Esophagus squamous epithelium (tissue), 5 donors: Measurements from ENCODE around the gene FOXP4. TPM values are rescaled to one million over a fixed set of nuclear protein-coding genes. Genes with fewer than 3 reads are reported as not detected.

ENCODE experiments used
- DNase-seq: peaks from one replicate; lab custom pipeline; 2025; lab: John Stamatoyannopoulos, UW
- H3K27ac ChIP-seq, 4 donors: fragments of 200-600 bp; sonication (generic); one replicate each; pipeline ENCODE4 v1.5.1; 2016 to 2019; ENCODE audit warnings: mild to moderate bottlenecking in 1 of 4
- H3K27me3 ChIP-seq, 4 donors: fragments of 200-600 bp; sonication (generic); 1 replicate in 3 of 4; 2 replicates in 1 of 4; pipeline versions ENCODE4 v1.5.1 to v1.6.0; 2017 to 2021; ENCODE audit warnings: antibody characterized with exemption in 1 of 4
- H3K36me3 ChIP-seq, 3 donors: fragments of 200-600 bp; sonication (generic); one replicate each; pipeline ENCODE4 v1.5.1; 2016 to 2019
- H3K4me1 ChIP-seq, 3 donors: fragments of 200-600 bp; sonication (generic); one replicate each; pipeline ENCODE4 v1.5.1; 2017 to 2019
- H3K4me3 ChIP-seq, 4 donors: fragments of 200-600 bp; sonication (generic); 1 replicate in 3 of 4; 2 replicates in 1 of 4; pipeline ENCODE4 v1.5.1; 2016 to 2019; ENCODE audit warnings: mild to moderate bottlenecking in 2 of 4, moderate library complexity in 1 of 4
- H3K9me3 ChIP-seq, 3 donors: fragments of 200-600 bp; sonication (generic); one replicate each; pipeline ENCODE4 v1.5.1; 2016 to 2019
- POLR2A ChIP-seq, 4 donors: fragments of 450-650 bp; IDR thresholded peaks; one replicate each; pipeline ENCODE4 v1.6.1; 2017; ENCODE audit warnings: antibody characterized with exemption in 4 of 4, mild to moderate bottlenecking in 4 of 4, moderate library complexity in 3 of 4
- WGBS, 2 donors: methylation state at CpG; one replicate each; pipeline ENCODE4 v1.1.5; 2018; 5-methylcytosine and 5-hydroxymethylcytosine counted together
- intact Hi-C: fragments of 100-400 bp; cut with DNase I; formaldehyde crosslinking; loops from one replicate; pipeline ENCODE4 v1.15.0; 2022
- total RNA-seq, 4 donors: library from RNA; depleted of rRNA; stranded (reverse); fragments of >200 nt; gene quantifications; one replicate each; pipeline ENCODE4 v1.1.0, GENCODE V29; 2016
- TF ChIP-seq, protein P1 (sequence below), 6 experiments: fragments of 450-650 bp in 4 of 6; fragments of 200-600 bp in 2 of 6; sonication (generic) in 2 of 6; IDR thresholded peaks; one replicate each; pipeline ENCODE4 v1.5.1; 2016 to 2019; ENCODE audit warnings: antibody characterized with exemption in 6 of 6, mild to moderate bottlenecking in 4 of 6, moderate library complexity in 4 of 6
- donor health status: DM: yes; HTN: yes; CAD: no.

FOXP4 gene
- total RNA-seq, 4 donors from 2014 or later = 2.2 to 10.3 (median 6.8) TPM

GRCh38 chr6:41647061-41647511 is 100.9 kb downstream of the FOXP4 start:
- TF ChIP-seq, protein P1, sequence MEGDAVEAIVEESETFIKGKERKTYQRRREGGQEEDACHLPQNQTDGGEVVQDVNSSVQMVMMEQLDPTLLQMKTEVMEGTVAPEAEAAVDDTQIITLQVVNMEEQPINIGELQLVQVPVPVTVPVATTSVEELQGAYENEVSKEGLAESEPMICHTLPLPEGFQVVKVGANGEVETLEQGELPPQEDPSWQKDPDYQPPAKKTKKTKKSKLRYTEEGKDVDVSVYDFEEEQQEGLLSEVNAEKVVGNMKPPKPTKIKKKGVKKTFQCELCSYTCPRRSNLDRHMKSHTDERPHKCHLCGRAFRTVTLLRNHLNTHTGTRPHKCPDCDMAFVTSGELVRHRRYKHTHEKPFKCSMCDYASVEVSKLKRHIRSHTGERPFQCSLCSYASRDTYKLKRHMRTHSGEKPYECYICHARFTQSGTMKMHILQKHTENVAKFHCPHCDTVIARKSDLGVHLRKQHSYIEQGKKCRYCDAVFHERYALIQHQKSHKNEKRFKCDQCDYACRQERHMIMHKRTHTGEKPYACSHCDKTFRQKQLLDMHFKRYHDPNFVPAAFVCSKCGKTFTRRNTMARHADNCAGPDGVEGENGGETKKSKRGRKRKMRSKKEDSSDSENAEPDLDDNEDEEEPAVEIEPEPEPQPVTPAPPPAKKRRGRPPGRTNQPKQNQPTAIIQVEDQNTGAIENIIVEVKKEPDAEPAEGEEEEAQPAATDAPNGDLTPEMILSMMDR (IDR thresholded peaks at IDR 0.05) = no peak
- TF ChIP-seq POLR2A (IDR thresholded peaks at IDR 0.05) = no peak
- DNase-seq = no peak
- intact Hi-C loops = no loop called here
- Histone ChIP-seq H3K9me3 (no peaks in the 10 kb centered on the region), H3K36me3 (peaks cover 0 to 62% (median 0%) of the 10 kb centered on the region in 3 donors), H3K27ac (no peak overlapping the region), H3K4me1 (peaks cover 0 to 24% (median 4%) of the 10 kb centered on the region in 3 donors), H3K4me3 (no peak overlapping the region), H3K27me3 (peaks cover 0 to 4% (median 0%) of the 10 kb centered on the region in 4 donors)
- WGBS, 2 donors = 70 to 73% methylated on average over 2 to 3 of the region's 9 CpGs

DNA sequence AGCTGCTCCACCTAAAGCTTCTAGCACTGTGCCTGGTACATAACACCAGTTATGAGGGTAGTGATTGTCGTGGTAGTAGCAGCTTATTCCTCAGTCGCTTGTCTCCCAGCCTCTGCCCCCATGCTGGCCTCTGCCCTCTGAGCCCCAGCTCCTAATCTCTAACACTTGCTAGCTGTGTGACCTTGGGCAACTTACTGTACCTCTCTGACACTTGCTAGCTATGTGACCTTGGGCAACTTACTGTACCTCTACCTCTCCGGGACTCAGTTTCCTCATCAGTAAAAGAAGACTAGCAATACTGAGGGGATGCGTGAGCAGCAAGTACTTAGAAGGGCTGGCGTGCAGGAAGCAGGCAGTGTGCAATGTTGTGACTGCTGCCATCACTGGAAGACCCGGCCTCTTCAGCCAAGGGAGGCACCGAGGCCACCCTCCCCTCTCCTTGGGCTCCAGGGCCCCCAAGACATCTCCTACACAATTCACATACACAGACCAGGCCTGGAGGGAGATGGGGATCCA is 101.9 kb downstream of the FOXP4 start:
- peaks cover 0 to 72% (median 0%) of the 10 kb centered on the region in 3 donors for H3K36me3 ChIP-seq
- no peak overlapping the region for H3K4me3 ChIP-seq
- no peak for TF ChIP-seq POLR2A (IDR thresholded peaks at IDR 0.05)
- TF ChIP-seq, protein P1 (IDR thresholded peaks at IDR 0.05) = no peak
- peaks cover 0 to 4% (median 0%) of the 10 kb centered on the region in 4 donors for H3K27me3 ChIP-seq
- H3K4me1 ChIP-seq = peaks cover 0 to 14% (median 4%) of the 10 kb centered on the region in 3 donors
- intact Hi-C loops = no loop called here
- H3K9me3 ChIP-seq = no peaks in the 10 kb centered on the region
- DNase-seq = no peak
- no peak overlapping the region for H3K27ac ChIP-seq
- 82 to 83% methylated on average over 5 to 6 of the region's 7 CpGs for WGBS, 2 donors

DNA sequence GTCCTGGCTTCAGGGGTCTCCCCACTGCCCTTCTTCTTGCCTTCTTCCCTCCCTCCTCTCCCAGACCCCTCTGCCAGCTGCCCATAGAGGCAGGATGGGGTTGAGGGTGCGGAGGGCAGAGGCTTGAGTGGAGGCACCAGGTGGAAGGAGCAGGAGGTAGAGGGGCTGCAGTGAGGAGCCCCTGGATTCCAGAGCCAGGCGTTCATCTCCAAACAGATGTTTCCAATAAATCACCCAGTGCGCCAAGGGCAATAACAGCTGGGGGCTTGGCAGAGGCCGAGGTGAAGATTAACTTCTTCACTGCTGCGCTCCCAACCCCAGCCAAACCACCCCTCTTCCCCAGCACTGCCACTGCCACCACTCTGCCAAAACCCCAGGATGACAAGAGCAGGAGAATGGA is 102.7 kb downstream of the FOXP4 start:
- H3K9me3 ChIP-seq = no peaks in the 10 kb centered on the region
- intact Hi-C loops = no loop called here
- no peak overlapping the region for H3K4me3 ChIP-seq
- DNase-seq = no peak
- peaks cover 0 to 80% (median 0%) of the 10 kb centered on the region in 3 donors for H3K36me3 ChIP-seq
- peaks cover 0 to 8% (median 4%) of the 10 kb centered on the region in 3 donors for H3K4me1 ChIP-seq
- H3K27ac ChIP-seq = no peak overlapping the region
- TF ChIP-seq, protein P1 (IDR thresholded peaks at IDR 0.05) = no peak
- TF ChIP-seq POLR2A (IDR thresholded peaks at IDR 0.05) = no peak
- WGBS, 2 donors = 67 to 83% methylated on average over 3 to 5 of the region's 5 CpGs
- peaks cover 0 to 4% (median 0%) of the 10 kb centered on the region in 4 donors for H3K27me3 ChIP-seq

- H3K27ac ChIP-seq = no peak overlapping the region
These were observed 103.4 kb downstream of the FOXP4 start for GRCh38 chr6:41649596-41649995.

DNA sequence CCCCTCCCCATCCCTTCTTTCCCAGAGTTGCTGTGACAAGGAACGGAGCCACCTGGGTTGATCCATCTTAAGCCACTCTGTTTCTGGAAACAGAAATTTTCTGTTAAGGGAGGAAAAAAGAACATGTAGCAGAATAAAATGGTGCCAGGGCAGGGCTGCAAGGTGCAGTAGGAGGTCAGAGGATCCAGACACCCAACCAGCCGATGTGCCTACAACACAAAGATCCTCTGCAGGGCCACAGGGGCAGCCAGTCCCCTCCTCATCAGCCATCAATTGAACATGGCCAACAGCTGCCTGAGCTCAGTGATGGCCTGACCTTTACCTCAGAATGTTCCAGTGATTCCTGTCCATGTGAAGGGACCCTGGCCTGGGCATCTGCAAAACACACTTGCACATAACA is 103.9 kb downstream of the FOXP4 start:
- H3K4me1 ChIP-seq = no peaks in the 10 kb centered on the region
- H3K9me3 ChIP-seq = no peaks in the 10 kb centered on the region
- no peak for DNase-seq
- WGBS, 2 donors = 100% methylated on average over 1 of the region's 2 CpGs; no CpG with 5 or more reads in 1 of the 2 donors
- peaks cover 0 to 83% (median 0%) of the 10 kb centered on the region in 3 donors for H3K36me3 ChIP-seq
- peaks cover 0 to 13% (median 0%) of the 10 kb centered on the region in 4 donors for H3K27me3 ChIP-seq
- H3K4me3 ChIP-seq = no peak overlapping the region
- intact Hi-C loops = no loop called here
- no peak for TF ChIP-seq POLR2A (IDR thresholded peaks at IDR 0.05)
- TF ChIP-seq, protein P1 (IDR thresholded peaks at IDR 0.05) = no peak
- H3K27ac ChIP-seq = no peak overlapping the region

More at GRCh38 chr6:41649596-41649995, 103.4 kb downstream of the FOXP4 start:
- peaks cover 0 to 83% (median 0%) of the 10 kb centered on the region in 3 donors for H3K36me3 ChIP-seq
- peaks cover 0 to 8% (median 0%) of the 10 kb centered on the region in 4 donors for H3K27me3 ChIP-seq
- 100% methylated on average over 2 of the region's 10 CpGs; no CpG with 5 or more reads in 1 of the 2 donors for WGBS, 2 donors
- intact Hi-C loops = no loop called here
- no peak overlapping the region for H3K4me3 ChIP-seq
- no peak for DNase-seq
- H3K9me3 ChIP-seq = no peaks in the 10 kb centered on the region
- TF ChIP-seq, protein P1 (IDR thresholded peaks at IDR 0.05) = no peak
- TF ChIP-seq POLR2A (IDR thresholded peaks at IDR 0.05) = no peak
- peaks cover 0 to 1% (median 0%) of the 10 kb centered on the region in 3 donors for H3K4me1 ChIP-seq
